AG09309 (cell line): Measurements from ENCODE around the gene NBEAL2.
A peak's percentile ranks its signal among the peaks of the same experiment; 100 is the strongest.

Experiments used
- DNase-seq: peaks from one replicate; pipeline ENCODE4 v3.0.0-alpha.2; 2010; ENCODE audit warnings: low read depth
- H3K4me3 ChIP-seq: 2 replicates; pipeline ENCODE4 v1.5.1; 2011; ENCODE audit warnings: mild to moderate bottlenecking, low read depth, low read length, moderate library complexity; ENCODE audit not compliant: control insufficient read depth
- CTCF ChIP-seq: IDR thresholded peaks from 2 replicates; pipeline ENCODE4 v1.5.1; 2011; ENCODE audit warnings: mild to moderate bottlenecking, low read depth, low read length, inconsistent platforms; ENCODE audit not compliant: insufficient read depth, control insufficient read depth; ENCODE audit errors: missing control alignments

NBEAL2 gene

GRCh38 chr3:46994801-46995731, 15.6 kb downstream of the NBEAL2 start:
- TF ChIP-seq CTCF: no peak
- no peak for DNase-seq
- H3K4me3 ChIP-seq: no peak overlapping the region

GRCh38 chr3:46995901-46996562, 16.6 kb downstream of the NBEAL2 start:
- no peak for TF ChIP-seq CTCF
- no peak overlapping the region for H3K4me3 ChIP-seq
- no peak for DNase-seq

- no peak for TF ChIP-seq CTCF
- no peak for DNase-seq
These were observed 17.4 kb downstream of the NBEAL2 start for GRCh38 chr3:46996689-46997452.

GRCh38 chr3:46997453-46998091, 18.1 kb downstream of the NBEAL2 start:
- H3K4me3 ChIP-seq: no peak overlapping the region
- no peak for DNase-seq
- no peak for TF ChIP-seq CTCF

More at GRCh38 chr3:46996689-46997452, 17.4 kb downstream of the NBEAL2 start:
- H3K4me3 ChIP-seq: no peak overlapping the region

- peak; percentile 74 for TF ChIP-seq CTCF
- no peak for DNase-seq
- H3K4me3 ChIP-seq: no peak overlapping the region
These were observed 18.8 kb downstream of the NBEAL2 start for GRCh38 chr3:46998121-46998851.

GRCh38 chr3:46998852-46999515, 19.5 kb downstream of the NBEAL2 start:
- no peak for TF ChIP-seq CTCF
- DNase-seq: no peak
- no peak overlapping the region for H3K4me3 ChIP-seq
